Measurements from ENCODE around the gene PRKN.
A peak's percentile ranks its signal among the peaks of the same experiment; 100 is the strongest.

Gene PRKN

GRCh38 chr6:161418463-161418945, 1309.1 kb downstream of the PRKN start:
- peak; percentile 30 for DNase-seq

GRCh38 chr6:161417717-161418462, 1309.7 kb downstream of the PRKN start:
- no peak for DNase-seq

DNA sequence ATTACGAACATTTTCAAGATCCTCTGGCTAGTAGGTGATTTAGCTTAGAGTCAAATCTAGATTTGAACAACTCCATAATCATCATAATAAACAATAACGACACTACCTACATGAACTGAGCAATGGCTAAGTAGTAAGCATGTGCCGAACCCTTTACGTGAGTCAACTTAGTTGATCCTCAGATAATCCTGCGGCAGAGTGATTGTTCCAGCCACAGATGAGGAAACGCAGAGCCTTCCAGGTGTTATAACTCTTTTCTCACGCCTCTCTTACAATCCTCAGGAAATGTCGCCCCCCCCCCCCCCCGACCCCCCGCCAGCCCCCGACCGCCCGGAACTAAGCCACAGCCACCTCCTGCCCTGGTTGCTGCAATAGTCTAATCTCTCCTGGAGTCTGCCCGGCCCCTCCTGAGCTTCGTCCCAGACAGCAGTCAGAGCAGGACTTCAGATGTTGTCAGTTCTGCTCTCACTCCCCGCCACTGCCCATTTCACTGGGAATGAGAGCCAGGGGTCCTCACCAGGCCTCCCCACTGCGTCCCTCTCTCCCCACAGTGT, 1312.2 kb downstream of the PRKN start:
- no peak for DNase-seq

- DNase-seq = no peak
Measured at GRCh38 chr6:161414707-161415106, 1312.9 kb downstream of the PRKN start.

DNA sequence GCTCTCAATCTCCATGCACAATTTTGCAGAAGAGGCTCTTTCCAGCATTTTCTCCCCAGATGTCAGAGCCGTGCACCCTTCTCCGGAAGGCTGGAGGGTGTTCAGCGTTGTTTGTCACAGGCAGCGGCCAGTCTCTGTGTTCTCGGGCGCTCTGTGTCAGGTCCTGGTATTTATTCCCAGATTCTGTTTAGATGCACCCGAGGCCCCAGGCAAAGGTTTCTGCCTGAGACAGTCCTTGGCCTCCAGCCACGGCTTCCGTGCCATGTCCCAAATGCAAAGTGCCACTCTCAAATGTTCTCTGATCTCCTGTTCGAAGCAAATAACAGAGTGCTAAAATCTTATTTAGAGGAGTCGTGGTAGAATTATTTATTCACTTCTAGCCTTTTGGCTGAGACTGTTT, 1313.4 kb downstream of the PRKN start:
- no peak for DNase-seq

GRCh38 chr6:161413355-161413771, 1314.2 kb downstream of the PRKN start:
- no peak for DNase-seq

DNA sequence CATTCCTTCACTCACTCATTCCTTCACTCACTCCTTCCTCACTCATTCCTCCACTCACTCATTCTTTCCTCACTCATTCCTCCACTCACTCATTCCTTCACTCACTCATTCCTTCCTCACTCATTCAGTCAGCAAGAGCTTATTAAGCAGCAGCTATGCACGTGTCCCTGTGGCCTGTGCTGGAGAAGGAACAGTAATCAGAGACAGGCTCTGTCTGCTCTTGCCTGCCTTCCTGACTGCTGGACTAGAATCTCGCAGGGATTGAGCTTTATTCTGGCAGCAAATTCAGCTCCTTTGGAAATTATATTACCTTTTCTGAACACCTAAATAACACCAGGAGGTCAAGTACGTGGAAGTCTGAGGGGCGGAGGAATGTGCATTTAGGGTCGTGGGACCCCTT, 1314.8 kb downstream of the PRKN start:
- DNase-seq = no peak

GRCh38 chr6:161411265-161411944, 1316.2 kb downstream of the PRKN start:
- peak; percentile 15 for DNase-seq

DNA sequence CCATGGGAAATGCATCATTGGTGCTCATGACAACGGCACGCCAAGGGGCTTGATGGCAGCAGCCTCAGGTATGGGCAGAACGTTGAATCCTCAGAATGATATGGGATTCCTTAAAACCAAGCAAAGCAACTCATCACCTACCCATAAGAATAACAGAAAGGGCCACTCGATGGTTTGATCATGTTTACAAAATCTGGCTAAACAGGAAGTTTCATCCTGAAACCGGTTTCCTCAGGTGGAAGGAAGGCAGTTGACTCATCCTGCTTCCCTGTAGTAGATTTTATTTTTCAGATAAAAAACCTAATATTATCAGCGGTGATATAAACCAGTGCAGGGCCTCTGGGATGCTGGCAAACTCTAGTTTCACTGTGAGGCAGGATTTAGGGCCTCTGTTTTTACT, 1316.8 kb downstream of the PRKN start:
- no peak for DNase-seq

GRCh38 chr6:161410076-161410475, 1317.5 kb downstream of the PRKN start:
- no peak for DNase-seq

GRCh38 chr6:161409353-161409752, 1318.2 kb downstream of the PRKN start:
- DNase-seq = no peak

GRCh38 chr6:161408041-161408440, 1319.5 kb downstream of the PRKN start:
- DNase-seq = no peak

DNA sequence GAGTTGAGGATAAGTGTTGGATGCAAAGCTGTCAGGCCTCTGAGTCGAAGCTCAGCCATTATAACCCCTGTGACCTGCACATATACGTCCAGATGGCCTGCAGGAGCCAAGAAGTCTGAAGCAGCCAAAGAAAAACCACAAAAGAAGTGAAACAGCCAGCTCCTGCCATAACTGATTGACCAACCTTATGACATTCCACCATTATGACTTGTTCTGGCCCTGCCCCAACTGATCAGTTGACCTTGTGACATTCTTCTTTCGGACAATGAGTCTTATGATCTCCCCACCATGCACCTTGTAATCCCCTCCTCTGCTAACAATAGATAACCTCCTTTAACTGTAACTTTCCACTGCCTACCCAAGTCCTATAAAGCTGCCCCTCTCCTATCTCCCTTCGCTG, 1320.0 kb downstream of the PRKN start:
- no peak for DNase-seq

- no peak for DNase-seq
Measured at GRCh38 chr6:161407115-161407514, 1320.5 kb downstream of the PRKN start.

- peak; percentile 5 for DNase-seq
Measured at GRCh38 chr6:161406646-161407045, 1320.9 kb downstream of the PRKN start.

DNA sequence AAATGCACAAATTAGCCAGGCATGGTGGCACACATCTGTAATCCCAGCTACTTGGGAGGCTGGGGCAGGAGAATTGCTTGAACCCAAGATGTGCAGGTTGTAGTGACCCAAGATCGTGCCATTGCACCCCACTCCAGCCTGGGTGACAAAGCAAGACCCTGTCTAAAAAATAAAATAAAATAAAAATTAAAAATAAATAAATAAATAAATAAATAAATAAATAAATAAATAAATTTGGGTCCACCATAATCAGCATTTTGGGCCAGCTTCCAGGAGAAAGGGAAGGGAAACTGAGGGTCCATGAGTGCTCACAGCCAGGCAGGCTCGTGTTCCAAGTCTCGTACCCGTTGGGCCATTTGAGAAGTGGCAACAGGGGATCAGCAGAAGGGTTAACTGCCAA, 1322.1 kb downstream of the PRKN start:
- no peak for DNase-seq

DNA sequence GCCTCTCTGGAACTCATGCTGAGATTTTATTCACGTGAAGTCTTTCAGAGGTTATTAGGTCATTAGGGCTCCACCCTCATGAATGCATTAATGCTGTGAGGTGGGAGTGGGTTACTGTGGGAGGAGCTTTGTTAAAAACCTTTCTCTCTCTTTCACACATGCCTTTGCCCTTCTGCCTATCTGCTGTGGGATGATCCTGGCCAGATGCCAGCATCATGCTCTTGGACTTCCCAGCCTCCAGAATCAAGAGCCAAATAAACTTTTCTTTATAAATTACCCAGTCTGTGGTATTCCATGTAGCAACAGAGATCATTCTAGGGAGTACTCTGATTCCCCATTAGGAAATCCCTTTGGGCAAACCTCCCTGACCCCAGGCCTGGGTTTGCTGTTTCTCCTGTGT, 1323.8 kb downstream of the PRKN start:
- no peak for DNase-seq

DNA sequence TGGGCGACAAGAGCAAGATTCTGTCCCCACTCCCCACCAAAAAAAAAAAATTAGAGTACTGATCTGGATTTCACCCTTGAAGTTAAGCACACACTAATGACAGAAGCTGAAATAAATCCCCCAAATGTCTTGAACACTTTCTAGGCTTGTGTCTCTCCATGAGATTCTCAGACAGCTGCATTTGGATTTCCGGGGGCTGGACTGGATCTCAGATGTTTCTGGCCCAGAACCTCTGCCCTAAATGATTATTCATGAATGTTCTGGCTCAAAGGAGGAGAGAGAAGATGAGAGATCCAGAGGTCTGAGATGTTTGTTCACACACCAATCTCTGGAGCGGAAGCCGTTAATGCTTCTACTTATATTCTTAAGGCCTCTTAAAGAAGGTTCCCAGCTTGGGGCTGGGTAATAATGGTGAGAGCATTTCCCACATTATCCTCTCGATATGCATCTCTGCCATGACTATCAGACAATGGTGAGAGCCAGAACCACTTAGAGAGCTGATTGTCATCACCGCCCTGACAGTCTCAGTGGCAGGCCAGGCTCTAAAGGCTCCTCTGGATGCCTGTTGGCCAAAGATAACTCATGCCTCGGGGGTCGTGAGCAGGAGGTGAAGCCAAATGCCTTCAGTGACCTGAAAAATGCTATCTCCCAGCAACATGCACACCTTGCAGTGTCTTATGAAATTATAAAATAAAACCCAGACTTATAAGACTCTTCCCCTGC, 1325.8 kb downstream of the PRKN start:
- DNase-seq = no peak

DNA sequence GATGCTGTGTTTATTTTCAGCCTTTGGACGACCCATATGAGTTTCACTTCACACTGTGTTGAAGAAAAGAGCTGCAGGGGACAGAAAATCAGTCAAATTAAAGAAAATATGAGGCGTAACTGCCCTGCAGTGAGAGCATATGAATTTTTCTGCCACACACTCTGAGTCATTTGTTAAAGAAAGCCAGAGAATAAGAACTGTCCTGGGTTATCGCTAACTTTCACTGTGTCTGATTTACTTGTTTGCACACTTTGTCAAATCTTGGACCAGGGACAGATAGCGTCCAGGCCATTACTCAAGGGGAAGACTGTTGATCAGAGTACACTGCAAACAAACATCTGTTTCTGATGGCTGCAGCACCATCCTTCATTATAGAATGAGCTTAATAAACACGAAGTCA, 1326.9 kb downstream of the PRKN start:
- DNase-seq = no peak

- DNase-seq = no peak
Measured at GRCh38 chr6:161396539-161396938, 1331.0 kb downstream of the PRKN start.

DNA sequence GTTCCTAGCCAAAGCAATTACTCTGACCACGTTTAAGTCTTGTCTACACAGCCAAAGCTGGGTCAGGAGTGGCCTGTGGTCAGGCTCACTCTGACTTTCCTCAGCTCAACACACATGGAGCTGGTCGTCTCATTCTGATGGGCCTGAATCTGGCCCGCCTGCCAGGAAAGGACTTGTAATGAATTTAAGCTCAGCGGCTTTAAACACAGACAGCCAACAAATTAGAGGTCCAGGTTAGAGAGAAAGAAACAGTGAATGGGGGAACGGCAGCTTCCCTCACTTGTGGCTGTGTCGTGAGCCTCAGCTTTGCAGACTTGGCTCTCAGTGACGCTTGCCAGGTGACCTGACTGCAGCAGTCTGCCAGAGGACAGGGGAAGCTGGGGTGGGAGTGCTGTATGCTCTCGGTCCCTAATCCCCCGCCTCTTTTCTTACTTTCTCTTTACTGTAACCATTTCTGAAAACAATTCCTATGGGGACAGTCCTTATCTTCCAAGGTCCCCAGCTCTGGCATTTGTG, 1331.8 kb downstream of the PRKN start:
- DNase-seq = no peak

DNA sequence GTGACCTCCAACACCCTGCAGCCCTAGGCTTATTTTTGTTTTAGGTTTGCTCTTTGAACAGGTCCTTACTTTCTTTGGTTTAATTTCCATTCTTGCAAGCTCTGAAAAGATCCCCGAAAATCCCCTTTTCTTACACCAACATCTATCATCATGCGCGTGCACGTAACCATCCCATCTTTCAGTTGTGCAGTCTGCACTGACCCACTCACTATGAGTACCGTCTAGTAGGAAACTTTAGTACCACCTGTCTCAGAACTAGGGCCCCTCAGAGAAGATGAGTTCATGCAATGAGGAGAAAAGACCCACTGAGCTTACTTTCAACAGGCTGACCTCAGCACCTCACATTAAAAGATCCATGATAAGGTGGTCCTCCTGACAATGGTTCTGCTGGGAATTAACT, 1333.1 kb downstream of the PRKN start:
- DNase-seq = no peak

- DNase-seq = peak; percentile 68
Measured at GRCh38 chr6:161393839-161394364, 1333.7 kb downstream of the PRKN start.
